ENCODE results near the gene FBXL14.

Gene FBXL14

DNA sequence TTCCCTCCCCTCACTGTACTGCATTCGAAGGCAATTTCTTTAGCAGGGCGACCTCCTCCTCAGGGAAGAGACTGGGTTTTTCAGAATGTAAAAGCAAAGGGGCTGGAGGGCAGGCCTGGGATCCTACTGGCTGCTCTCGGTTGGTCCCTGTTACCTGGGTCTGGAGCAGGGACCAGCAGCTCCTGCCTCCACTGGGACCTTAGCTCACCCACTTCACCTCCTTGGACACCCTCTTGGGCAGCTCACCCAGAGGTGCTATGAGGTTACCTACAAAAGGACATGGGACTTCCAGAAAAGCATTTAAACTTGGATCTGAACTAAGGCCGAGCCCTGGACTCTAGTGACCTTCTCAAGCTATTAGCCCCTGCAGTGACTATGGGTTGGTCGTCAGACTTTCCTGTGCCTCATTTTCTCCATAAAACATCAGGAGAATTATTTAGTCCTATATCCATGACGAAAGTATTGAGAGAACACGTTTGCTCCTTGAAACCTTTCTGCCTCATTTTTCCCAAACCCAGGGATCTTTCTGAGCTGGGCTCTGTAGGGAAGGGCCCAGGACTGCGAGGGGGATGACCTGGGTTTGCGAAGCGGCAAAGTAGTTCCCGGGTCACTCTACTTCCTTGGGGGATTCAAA, 65.0 kb downstream of the FBXL14 start:
- TF ChIP-seq, protein P1, sequence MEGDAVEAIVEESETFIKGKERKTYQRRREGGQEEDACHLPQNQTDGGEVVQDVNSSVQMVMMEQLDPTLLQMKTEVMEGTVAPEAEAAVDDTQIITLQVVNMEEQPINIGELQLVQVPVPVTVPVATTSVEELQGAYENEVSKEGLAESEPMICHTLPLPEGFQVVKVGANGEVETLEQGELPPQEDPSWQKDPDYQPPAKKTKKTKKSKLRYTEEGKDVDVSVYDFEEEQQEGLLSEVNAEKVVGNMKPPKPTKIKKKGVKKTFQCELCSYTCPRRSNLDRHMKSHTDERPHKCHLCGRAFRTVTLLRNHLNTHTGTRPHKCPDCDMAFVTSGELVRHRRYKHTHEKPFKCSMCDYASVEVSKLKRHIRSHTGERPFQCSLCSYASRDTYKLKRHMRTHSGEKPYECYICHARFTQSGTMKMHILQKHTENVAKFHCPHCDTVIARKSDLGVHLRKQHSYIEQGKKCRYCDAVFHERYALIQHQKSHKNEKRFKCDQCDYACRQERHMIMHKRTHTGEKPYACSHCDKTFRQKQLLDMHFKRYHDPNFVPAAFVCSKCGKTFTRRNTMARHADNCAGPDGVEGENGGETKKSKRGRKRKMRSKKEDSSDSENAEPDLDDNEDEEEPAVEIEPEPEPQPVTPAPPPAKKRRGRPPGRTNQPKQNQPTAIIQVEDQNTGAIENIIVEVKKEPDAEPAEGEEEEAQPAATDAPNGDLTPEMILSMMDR (IDR thresholded peaks at IDR 0.05) = no peak
- TF ChIP-seq ZFX (IDR thresholded peaks at IDR 0.05; ENCODE audit: borderline replicate concordance) = no peak
- no peak overlapping the region for H3K27ac ChIP-seq

DNA sequence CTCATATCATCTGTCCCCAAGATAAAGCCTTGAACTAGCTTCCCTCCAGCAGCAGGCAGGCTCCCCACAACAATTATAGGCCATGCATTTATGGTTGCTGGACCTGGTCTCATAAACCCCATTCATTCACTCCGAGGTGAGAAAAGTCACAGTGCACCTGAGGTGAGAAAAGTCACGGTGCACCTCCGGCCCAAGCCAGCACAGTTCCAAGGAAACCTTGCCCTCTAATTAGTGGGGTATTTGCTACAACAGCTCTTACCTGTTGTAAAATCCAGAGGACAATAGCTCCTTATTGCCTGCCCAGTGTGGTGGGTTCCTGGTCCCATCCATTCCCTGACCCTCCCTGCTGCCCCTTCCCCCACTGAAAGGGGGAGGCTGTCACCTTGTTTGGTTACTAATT, 65.6 kb downstream of the FBXL14 start:
- TF ChIP-seq, protein P1 (IDR thresholded peaks at IDR 0.05) = no peak
- no peak for TF ChIP-seq ZFX (IDR thresholded peaks at IDR 0.05; ENCODE audit: borderline replicate concordance)
- H3K27ac ChIP-seq = no peak overlapping the region

DNA sequence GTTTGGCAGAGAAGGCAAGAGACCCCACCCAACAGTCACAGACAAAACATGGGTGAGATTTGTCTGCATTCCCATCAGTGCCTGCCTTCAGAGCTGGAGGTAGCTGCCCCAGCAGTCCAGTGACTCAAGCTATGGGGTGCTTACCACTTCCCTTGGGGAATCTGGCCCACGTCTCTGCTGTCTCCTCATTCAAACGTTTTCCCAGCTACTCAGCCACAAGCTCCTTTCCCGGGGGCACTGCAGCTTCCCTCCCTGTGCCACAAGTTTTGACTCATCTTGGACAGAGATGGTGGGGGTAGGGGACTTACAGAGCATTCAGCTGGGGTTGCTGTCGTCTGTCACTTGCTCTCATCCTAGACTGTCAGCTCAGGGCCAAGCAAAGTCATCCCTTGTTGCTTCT, 66.6 kb downstream of the FBXL14 start:
- H3K27ac ChIP-seq = no peak overlapping the region
- TF ChIP-seq ZFX (IDR thresholded peaks at IDR 0.05; ENCODE audit: borderline replicate concordance) = no peak
- TF ChIP-seq, protein P1 (IDR thresholded peaks at IDR 0.05) = no peak

DNA sequence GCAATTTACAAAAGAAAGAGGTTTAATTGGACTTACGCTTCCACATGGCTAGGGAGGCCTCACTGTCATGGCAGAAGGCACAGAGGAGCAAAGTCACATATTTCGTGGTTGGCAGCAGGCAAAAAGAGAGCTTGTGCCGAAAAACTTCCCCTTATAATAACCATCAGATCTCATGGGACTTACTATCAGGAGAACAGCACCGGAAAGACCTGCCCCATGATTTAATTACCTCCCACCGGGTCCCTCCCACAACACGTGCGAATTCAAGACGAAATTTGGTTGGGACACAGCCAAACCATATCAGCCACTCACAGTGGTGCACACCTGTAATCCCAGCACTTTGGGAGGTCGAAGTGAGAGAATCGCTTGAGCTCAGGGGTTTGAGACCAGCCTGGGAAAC, 68.5 kb downstream of the FBXL14 start:
- TF ChIP-seq, protein P1 (IDR thresholded peaks at IDR 0.05) = no peak
- TF ChIP-seq ZFX (IDR thresholded peaks at IDR 0.05; ENCODE audit: borderline replicate concordance) = no peak

DNA sequence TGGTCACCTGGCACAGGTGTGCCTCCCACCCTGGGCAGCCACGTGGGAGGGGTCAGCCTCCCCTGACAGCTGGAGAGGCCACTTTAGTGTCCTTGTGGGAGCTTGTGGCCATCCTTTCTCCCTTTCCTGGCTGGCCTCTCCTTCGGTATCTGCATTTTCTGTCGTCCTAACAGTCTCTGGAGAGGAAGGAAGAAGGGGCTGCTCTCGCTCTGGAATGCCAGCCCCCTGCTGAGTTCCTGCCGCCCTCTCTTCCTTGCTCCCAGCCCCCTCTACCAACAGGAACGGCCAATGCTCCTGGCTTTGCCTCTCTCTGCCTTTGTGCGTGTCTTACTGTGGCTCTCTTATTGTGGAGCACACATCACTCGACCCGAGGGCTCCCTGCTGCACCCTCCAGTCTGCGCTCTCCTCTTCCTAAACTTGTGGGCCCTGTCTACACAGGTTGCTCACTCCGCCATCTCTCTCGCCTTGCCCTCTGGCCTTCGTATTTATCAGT, 70.8 kb downstream of the FBXL14 start:
- no peak for TF ChIP-seq ZFX (IDR thresholded peaks at IDR 0.05; ENCODE audit: borderline replicate concordance)
- TF ChIP-seq, protein P1 (IDR thresholded peaks at IDR 0.05) = no peak
- no peak overlapping the region for H3K27ac ChIP-seq

More for the DNA sequence above, 68.5 kb downstream of the FBXL14 start:
- H3K27ac ChIP-seq = no peak overlapping the region

DNA sequence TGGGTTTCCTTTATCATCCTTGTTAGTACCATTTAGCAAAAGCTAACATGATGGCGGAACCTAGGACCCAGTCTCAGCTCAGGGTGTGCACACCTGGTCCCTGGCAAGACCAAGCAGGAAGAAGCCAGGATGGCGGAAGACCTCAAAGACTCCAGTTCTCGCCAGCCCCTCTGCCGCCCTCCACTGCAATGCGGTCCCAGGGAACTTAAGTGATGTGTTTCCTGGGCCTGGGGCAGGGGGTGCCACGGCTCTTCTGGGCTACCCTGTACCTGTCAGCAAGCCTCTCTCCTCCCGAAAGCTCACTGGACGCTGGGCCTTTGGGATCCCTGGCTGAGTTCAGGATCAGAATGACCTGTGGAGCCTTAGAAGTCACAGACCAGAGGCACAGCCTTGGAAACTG, 71.3 kb downstream of the FBXL14 start:
- TF ChIP-seq, protein P1 (IDR thresholded peaks at IDR 0.05) = no peak
- no peak for TF ChIP-seq ZFX (IDR thresholded peaks at IDR 0.05; ENCODE audit: borderline replicate concordance)

DNA sequence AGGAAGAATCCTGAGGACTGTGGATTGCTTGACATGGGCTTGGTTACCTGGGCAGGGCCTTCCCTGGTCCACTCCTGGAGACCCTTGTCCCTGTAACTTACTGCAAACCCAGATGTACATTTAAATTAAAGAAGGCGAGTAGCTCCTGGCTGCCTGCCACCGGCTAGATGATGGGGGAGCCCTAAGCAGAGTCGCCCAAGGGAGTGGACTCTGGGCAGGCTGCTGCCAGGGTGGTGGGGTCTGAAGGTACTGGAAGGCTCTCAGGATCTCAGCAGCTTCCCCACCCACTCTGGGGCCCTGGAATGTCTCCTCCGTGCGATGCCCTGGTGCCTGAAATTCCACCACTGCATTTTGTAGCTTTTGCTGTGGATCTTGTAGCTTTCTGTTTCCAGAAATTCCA, 74.7 kb downstream of the FBXL14 start:
- TF ChIP-seq, protein P1 (IDR thresholded peaks at IDR 0.05) = no peak
- TF ChIP-seq ZFX (IDR thresholded peaks at IDR 0.05; ENCODE audit: borderline replicate concordance) = no peak
- no peak overlapping the region for H3K27ac ChIP-seq

More for the DNA sequence above, 71.3 kb downstream of the FBXL14 start:
- H3K27ac ChIP-seq = no peak overlapping the region

All from 22Rv1 (cell line).